Retinal pigment epithelial cell (primary cell): ENCODE measurements around the gene MEF2A.
"Not testable (repeated sequence)": the region's sequence is repeated elsewhere in the genome, so short reads cannot be mapped to it uniquely, and the experiment has no call there.

Source experiments
- DNase-seq: peaks from one replicate; pipeline ENCODE4 v3.0.0-alpha.2; 2010; ENCODE audit warnings: low read depth
- H3K4me3 ChIP-seq: 2 replicates; pipeline ENCODE4 v1.5.1; 2011; ENCODE audit warnings: mild to moderate bottlenecking, low read length, control low read depth, moderate library complexity
- TF ChIP-seq, protein P1 (sequence below): conservative IDR thresholded peaks from 2 replicates; pipeline ENCODE4 v1.5.1; 2011; ENCODE audit warnings: low read depth, low read length, control low read depth, inconsistent platforms

MEF2A gene

GRCh38 chr15:99662903-99663302 lies 97.1 kb downstream of the MEF2A start:
- TF ChIP-seq, protein P1, sequence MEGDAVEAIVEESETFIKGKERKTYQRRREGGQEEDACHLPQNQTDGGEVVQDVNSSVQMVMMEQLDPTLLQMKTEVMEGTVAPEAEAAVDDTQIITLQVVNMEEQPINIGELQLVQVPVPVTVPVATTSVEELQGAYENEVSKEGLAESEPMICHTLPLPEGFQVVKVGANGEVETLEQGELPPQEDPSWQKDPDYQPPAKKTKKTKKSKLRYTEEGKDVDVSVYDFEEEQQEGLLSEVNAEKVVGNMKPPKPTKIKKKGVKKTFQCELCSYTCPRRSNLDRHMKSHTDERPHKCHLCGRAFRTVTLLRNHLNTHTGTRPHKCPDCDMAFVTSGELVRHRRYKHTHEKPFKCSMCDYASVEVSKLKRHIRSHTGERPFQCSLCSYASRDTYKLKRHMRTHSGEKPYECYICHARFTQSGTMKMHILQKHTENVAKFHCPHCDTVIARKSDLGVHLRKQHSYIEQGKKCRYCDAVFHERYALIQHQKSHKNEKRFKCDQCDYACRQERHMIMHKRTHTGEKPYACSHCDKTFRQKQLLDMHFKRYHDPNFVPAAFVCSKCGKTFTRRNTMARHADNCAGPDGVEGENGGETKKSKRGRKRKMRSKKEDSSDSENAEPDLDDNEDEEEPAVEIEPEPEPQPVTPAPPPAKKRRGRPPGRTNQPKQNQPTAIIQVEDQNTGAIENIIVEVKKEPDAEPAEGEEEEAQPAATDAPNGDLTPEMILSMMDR, result no peak
- DNase-seq, result no peak
- H3K4me3 ChIP-seq, result no peak overlapping the region

DNA sequence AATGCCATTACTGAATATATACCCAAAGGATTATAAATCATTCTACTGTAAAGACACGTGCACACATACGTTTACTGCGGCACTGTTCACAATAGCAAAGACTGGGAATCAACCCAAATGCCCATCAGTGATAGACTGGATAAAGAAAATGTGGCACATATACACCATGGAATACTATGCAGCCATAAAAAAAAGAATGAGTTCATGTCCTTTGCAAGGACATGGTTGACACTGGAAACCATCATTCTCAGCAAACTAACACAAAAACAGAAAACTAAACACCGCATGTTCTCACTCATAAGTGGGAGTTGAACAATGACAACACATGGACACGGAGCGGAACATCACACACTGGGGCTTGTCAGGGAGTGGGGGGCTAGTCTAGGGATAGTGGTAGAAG lies 100.3 kb downstream of the MEF2A start:
- DNase-seq, H3K4me3 ChIP-seq: not testable (repeated sequence)

- H3K4me3 ChIP-seq, result no peak overlapping the region
- TF ChIP-seq, protein P1, result no peak
- DNase-seq, result no peak
Observed at GRCh38 chr15:99668533-99669182, 102.9 kb downstream of the MEF2A start.

DNA sequence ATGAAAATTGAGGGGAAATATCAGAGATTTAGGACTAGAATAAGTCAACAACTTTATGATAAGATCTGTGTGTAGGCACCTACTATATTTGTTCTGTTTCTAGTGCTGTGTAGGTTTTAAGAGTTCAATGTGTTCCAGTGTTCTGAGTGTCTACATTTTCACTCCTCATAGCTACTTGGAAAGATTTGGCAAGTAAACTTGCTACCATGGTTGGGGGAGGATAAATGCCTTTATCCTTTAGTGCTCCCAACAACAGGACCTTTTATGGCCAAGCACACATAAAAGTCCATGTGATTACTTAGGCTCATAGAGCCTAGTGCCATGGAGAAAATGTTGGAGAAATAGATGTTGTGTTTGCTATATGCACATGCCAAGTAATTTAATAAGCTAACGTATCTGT lies 103.5 kb downstream of the MEF2A start:
- TF ChIP-seq, protein P1, result no peak
- DNase-seq, result no peak
- no peak overlapping the region for H3K4me3 ChIP-seq

- TF ChIP-seq, protein P1, result no peak
- H3K4me3 ChIP-seq, result no peak overlapping the region
- no peak for DNase-seq
Observed at GRCh38 chr15:99671926-99672635, 106.3 kb downstream of the MEF2A start.

- H3K4me3 ChIP-seq, result no peak overlapping the region
- DNase-seq, result no peak
- TF ChIP-seq, protein P1, result no peak
Observed at GRCh38 chr15:99673111-99673510, 107.3 kb downstream of the MEF2A start.

- TF ChIP-seq, protein P1, result no peak
- DNase-seq, result no peak
- H3K4me3 ChIP-seq, result no peak overlapping the region
Observed at GRCh38 chr15:99674279-99674678, 108.5 kb downstream of the MEF2A start.
